HG03432 (cell line): Measurements from ENCODE around the gene PIEZO1.

ENCODE experiments used
- ATAC-seq: cut with Tn5 transposase; IDR thresholded peaks from one replicate; pipeline ENCODE4 v1.9.1; 2021; ENCODE audit warnings: mild to moderate bottlenecking, moderate library complexity; ENCODE audit not compliant: unreplicated experiment

Gene PIEZO1

DNA sequence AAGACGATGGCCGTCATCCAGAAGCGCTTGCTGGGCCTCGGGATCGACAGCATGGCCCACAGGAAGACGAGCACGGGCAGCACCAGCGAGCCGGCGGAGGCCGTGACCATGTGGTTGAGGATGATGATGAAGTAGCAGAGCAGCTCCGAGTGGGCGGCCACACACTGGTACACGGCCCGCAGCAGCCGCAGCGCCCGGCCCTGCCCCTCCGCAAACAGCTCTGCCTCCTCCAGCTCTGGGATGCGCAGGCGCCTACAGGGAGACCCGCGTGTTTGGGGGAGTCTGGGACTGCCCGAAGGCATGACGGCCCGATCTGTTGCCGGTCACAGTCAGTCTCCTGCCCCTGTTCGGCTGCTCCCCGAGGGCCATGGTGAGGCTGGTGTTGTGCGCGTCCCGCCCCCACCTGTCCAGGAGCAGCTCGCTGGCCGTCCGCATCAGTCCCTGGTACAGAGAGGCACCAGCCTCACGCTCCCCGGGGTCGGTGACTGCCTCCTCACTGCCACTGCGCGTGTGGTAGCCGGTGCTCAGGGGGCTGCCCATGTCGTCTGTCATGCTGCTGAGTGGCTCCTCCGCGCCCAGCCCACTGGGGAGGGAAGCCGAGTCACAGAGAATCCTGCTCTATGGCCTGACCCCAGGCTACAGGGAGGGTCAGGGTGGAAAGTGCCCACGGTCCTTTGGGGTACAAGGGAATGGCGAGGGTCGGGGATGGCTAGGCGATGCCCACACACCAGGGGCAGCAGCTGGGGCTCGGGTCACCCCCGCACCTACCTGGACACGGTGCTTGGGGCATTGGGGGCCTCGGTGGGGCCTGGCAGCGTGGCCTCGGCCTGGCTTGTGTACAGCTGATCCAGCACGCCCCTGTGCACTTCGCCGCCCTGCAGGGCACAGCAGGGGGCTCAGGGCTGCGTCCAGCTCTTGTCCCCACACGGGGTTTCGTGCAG, 62.9 kb downstream of the PIEZO1 start:
- no peak for ATAC-seq

DNA sequence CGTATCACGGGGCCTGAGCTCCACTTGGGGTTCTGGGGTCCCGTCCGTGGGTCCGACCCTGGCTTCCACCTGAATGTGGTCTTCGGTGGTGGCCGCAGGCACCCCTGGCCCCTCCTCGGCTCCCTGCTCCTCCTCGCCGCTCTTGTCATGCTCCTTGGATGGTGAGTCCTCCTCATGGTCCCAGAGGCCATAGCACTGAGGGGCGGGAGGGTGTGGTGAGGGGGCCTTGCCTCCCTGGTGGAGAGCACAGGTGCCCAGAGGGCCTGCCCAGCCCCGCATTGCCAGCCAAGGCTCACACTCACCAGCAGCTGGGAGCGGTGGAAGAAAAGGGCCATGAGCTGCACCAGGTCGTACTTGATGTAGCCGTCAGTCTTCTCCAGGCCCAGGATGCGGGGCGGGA, 63.8 kb downstream of the PIEZO1 start:
- ATAC-seq = no peak

DNA sequence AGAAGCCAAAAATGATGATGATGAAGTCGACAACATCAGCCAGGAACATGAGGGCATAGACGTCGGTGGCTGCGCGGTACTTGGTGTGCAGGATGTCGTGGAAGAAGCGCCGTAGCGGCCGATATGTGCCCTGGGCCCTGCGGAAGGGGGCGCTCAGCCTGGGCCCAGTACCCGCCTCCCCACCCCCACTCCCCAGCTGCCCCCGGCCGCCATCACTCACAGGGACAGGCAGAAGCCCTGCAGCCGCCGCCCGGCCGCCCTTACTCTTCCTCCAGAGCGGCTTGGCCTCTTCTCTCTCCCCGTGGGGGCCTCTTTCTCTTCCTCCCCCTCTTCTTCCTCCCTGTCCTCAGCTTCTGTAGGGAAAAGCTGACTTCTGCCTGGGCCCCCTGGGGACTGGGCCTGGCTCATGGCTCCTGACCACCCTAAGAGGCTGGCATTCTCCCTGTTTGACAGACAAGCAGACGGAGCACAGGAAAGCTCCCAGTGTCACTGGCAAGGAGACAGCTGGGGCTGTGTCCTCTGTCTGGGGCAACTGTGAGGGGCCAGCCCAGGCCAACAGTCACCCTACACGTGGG, 64.5 kb downstream of the PIEZO1 start:
- no peak for ATAC-seq

DNA sequence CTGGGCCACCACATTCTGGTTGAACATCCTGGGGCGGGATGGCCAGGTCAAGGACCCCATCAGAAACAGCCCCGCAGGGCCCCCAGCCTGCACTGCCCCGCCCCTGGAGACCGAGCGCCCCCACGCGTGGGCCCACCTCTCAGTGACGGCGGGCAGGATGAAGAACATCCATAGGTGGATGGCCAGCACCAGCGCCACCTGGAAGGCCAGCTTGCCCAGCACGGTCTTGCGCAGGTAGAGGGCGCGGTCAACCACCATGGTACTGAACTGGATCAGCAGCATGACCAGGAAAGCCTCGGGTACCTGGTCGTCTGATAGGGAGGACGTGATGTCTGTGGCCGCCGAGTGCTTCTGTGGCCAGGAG, 65.1 kb downstream of the PIEZO1 start:
- no peak for ATAC-seq

DNA sequence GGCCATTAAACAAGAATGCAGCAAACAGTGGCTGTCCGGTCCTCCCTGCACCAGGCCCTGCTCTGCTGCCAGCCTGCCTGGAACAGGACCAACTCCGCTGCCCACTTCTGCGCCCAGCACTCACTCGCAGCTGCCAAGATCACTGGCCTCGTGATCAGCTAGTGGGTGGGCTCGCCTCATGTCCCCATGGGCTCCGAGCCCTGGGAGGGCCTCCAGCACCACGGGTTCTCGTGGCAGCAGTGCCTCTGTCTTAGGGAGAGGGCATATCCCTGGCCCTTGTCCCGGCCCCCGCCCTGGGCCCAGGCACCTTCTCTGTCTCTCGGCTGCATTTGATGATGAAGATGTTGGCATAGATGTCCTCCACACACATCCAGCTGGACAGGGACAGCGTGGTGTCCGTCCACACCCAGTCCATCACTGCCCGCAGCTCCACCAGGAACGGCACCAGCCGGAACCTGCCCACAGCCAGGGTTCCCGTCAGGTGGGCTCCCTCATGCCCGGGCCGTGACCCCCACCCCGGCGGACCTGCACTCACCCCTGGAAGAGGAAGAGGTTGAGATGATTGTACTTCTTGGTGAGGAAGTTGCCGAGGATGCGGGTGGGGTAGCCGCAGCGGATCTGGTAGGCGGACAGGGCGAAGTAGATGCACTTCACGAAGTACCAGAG, 65.6 kb downstream of the PIEZO1 start:
- no peak for ATAC-seq

DNA sequence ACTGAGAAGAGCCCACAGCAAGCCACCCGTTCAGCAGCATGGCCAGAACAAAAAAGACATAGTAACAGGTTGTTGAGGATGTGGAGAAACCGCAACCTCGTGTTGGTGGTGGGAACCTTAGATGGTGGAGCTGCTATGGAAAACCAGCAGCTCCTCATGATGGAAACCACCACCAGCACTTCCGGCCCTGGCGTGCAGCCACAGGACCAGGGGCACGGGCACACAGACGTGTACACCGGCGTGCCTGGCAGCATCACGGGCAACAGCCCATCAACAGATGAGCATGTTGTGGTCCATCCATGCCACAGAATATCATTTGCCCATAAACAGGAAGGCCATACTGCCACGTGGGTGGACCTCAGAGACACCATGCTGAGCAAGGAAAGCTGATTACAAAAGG, 66.8 kb downstream of the PIEZO1 start:
- no peak for ATAC-seq

DNA sequence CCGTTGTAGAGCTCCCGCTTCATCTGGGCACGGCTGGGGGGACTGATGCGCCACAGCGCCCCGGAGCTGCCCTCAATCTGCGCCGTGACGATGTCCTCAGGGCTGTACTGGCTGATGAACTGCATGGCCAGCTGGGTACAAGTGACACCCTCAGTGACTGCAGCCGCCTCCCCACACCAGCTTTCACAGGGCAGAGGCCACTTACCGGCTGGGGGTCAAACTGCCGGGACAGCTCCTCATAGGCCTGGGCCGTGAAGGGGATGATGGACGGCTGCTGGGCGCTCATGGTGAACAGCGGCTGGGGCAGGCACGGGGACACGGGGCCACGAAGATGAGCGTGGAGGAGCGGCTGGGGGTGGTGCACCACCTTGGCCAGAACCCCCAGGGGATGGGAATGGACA, 68.4 kb downstream of the PIEZO1 start:
- no peak for ATAC-seq

DNA sequence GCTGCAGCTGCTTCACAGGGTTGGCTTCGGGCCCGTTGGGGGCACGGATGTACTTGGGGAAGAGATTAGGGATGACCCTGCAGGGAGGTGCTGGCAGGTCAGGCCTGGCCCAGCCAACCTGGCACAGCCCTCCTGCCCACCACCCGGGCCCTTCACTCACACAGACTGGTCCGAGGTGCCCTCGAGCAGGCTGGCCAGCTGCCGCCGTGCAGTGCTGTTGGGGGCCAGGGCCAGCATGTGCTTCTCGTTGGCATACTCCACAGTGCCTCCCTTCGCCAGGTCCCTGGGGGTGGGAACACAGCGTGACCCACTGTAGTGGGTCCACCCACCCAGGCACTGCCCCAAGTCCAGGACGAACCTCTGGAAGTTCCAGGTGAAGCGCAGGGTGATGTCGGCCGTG, 68.8 kb downstream of the PIEZO1 start:
- no peak for ATAC-seq

DNA sequence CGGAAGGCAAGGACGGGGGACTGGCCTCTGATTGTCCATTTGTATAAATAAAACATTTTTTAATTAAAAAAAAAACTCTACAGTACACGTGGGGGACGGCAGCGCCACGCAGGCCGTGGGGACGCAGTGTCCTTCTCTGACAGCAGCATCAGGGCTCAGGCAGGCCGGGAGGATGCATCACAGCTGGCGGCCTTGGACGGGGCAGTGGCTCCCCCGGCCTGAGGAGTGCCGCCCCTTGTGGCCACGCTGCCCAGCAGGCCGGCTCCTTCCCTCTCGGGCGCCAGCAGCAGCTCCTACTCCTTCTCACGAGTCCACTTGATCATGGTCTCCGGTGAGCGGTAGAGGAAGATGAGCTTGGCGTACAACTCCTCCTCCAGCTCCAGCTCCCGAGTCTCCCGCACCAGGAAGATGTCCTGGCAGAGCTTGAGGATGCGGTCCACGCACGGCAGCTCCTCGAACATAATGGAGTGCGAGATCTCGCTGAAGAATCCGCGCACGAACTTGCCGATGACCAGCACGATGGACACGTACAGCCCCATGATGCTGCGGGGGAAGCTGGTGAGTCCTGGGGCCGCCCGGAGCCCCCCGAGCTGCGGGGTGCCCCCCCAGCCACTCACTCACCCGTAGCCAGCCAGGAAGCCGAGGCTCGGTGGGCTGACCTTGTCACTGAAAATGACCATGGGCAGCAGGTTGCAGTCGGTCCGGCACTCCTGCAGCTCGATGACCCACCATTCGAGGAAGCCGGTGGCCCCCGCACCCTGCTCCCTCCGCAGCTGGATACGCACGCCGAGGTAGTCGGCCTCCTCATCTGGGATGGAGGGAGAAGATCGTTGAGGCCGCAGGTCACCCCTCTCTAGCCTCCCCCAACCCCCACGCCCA, 69.5 kb downstream of the PIEZO1 start:
- no peak for ATAC-seq

DNA sequence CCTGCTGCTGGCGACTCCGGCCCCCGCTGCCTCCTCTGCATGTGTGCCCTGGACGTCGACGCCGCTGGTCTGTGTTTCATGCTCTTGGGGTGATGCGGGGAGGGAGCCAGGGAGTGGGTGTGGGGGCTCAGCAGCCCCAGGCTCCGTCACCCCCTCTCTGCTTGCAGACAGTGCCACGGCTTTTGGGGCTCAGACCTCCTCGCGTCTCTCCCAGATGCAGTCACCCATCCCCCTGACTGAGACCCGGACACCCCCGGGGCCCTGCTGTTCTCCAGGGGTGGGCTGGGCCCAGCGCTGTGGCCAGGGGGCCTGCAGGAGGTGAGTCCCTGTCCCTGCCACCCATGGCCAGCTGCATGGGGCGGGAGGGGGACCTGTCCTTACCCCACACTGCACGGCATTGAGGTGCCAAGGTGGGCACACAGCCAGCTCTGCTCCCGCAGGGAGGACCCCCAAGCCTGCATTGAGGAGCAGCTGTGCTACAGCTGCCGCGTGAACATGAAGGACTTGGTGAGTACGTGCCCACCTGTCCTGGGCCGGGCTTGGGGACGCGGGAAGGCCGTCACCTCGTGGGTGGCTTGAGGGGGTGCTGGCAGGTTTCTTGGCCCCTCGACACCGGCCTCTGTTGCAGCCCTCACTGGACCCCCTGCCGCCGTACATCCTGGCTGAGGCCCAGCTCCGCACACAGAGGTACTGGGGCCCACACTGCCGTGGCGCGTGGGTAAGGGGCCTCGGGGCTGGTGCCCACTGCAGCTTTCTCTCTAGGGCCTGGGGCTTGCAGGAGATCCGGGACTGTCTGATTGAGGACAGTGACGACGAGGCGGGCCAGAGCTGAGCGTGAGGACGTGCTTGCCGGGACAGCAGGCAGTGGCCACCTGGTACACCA, 70.4 kb downstream of the PIEZO1 start:
- ATAC-seq = no peak

DNA sequence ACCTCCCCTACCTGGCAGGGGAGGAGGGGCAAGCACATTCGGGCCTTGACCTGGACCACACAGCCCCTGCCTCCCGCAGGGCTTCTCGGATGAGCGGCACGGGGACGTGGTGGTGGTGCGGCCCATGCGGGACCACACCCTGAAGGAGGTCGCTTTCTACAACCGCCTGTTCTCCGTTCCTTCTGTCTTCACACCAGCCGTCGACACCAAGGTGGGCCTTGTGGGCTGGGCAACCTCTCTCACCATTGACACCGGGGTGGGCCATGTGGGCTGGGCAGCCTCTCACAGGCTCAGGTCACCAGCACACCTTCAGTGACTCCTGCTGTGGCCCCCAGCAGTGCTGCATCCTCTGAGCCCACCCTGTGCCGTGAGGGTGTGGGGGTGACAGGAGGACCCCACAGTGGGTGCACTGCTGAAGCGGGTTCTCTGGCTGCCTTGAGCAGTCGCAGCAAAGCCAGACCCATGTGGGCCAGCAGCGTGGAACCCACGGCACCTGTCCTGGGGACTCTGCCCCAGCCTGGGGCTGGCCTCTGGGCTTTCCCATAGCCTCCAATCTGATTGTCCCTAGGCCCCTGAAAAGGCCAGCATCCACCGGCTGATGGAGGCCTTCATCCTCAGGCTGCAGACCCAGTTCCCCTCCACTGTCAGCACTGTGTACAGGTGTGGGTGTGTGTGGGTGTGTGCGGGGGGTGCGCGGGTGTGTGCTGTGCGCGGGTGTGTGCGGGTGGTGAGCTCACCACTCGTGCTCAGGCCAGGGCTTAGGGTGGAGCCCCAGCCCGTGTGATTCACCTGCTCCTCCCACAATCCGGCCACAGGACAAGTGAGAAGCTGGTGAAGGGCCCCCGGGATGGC, 71.2 kb downstream of the PIEZO1 start:
- ATAC-seq = no peak

DNA sequence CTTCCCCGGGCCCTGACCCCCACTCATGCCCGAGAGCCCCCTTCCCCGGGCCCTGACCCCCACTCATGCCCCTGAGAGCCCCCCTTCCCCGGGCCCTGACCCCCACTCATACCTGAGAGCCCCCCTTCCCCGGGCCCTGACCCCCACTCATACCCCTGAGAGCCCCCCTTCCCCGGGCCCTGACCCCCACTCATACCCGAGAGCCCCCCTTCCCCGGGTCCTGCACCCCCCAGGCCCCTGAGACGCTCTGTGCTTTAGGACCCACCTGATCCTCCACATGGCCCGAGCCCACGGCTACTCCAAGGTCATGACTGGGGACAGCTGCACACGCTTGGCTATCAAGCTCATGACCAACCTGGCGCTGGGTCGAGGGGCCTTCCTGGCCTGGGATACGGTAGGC, 72.0 kb downstream of the PIEZO1 start:
- ATAC-seq = no peak

DNA sequence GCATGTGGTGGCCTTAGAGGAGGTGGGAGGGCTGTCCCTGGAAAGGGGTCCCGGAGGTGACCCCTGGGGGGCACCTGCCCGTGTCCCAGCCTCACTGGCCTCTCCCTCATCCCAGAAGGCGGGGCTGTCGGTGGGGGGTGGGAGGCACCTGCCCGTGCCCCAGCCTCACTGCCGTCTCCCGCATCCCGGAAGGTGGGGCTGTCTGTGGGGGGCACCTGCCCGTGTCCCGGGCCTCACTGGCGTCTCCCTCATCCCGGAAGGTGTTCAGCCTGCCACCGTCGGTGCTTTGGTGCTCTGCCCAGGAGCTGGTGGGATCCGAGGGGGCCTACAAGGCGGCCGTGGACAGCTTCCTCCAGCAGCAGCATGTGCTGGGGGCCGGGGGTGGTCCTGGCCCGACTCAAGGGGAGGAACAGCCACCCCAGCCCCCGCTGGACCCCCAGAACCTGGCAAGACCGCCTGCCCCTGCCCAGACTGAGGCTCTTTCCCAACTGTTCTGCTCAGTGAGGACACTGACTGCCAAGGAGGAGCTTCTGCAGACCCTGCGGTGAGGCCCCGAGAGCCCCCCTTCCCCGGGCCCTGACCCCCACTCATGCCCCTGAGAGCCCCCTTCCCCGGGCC, 72.5 kb downstream of the PIEZO1 start:
- no peak for ATAC-seq

DNA sequence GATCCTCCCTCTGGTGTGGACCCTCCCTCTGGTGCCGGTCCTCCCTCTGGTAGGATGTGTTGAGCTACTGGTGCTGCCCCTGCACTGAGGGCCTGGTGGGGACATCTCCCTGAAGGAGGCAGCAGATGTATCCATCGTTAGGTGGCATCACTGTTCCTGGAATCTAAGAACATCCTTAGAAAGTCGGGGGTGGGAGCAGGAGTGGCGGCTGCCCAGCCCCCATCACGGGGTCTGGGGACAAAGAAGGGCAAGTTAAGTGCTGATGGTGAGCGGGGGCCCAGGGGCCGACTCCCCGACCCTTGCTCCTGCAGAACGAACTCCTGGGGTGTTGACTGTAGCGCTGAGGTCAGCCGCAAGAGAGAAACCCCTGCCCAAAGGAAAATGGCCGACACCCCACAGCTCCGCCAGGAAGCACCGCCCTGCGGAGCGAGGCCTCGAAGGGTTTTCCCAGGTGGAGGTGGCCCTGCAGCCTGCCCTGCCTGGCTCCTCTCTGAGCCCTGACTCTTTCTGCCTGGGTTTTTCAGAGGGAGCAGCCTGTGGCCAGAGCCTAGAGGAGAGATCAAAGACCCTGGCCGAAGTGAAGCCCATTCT, 73.2 kb downstream of the PIEZO1 start:
- ATAC-seq = no peak

DNA sequence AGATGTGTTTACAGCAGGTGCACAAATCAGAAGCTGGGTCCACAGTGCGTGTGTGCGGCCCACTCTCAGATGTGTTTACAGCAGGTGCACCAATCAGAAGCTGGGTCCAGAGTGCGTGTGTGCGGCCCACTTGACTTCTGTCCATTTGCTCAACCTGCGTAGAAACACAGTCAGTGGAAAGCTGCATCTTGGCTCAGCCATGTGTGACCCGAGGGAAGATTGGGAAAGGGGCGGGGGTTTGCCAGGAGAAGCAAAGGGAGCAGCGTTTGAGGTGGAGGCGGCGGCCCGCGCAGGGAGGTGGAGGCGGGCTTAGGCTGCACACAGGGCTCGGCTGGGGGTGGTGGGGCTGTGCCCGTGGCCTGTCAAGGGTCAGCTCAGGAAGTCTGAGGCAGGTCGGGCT, 74.5 kb downstream of the PIEZO1 start:
- ATAC-seq = no peak

DNA sequence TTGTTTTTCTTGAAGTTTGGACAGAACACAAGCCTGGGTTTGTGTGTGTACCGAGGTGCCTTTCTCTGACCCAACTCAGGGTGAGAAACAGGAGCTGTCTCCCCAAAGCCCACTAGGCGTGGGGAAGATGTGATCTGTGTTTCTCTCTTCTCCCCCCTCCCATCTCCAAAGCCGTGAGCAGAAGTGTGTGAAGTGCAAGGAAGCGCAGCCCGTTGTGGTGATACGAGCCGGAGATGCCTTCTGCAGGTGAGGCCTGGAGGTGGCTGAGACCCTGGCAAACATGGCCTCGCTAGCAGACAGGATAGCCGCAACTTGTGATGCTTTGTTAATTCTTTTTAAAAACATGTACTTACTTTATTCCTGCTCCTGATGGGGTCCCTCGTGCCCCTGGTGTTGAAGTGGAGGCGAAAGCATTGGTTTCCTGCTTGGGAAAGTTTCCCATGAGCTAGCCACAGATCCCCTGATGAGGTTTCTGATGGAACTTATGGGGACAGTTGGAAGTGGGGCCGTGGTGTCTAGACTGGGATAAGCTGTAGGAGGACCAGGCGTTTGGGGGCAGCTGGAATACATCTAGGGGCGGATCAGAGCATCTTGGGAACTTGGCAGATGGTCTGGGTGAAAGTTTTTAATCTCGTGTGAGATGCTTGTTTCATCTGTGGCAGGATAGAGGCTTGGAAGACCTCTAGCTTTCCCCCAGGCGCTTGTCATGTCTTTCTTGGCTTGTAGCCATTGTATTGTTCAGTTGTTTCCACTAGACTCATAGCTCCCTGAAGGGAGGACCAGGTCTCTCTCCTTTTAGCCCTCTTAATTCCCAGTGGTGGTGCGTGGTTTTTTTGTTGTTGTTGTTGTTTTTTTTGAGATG, 77.8 kb downstream of the PIEZO1 start:
- ATAC-seq = no peak

DNA sequence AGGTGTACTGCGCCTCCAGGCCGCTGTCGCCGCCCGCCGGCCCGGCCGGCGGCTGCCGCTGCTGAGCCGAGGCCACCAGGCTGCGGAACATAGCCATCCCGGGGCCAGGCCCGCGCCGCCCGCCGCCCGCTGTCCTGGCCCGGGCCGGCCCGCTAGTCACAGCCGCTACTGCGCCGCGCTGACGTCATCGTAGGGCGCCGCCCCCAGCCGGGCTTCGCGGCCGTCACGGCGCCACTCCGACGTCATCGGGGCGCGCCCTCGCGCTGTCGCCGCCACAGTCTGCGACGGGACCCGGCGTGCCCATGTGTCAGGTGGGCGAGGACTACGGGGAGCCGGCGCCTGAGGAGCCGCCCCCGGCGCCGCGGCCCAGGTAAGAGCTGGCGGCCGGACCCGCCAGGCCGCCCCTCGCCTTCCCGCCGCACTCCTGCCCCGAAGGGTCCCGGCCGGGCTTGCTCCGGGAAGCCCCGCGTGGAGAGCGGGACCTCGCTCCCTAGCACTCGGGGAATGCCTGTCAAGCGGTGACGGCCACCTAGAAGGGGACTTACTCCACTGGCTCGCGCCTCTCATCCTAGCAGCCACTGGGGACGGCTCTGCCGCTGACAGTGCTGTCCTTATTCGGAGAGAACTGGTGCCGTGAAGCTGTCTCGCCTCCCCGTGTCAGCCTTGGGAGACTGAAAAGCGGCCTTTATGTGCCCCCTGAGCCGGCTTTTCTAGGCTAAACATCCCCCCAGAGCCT, 78.6 kb downstream of the PIEZO1 start, which contains the start of the genes CTU2 and RNF166:
TSS of gene CTU2 (plus strand) at position 275 of the 736 bp plus-strand sequence. CDS start at position 303, 28 bp downstream.
TSS of gene RNF166 (minus strand) at position 180 of the 736 bp plus-strand sequence. CDS start at position 97, 83 bp downstream.
- peak; percentile 66 for ATAC-seq
